GM21529 (cell line): ENCODE data around the gene POLDIP3.
"Not testable (repeated sequence)": the region's sequence is repeated elsewhere in the genome, so short reads cannot be mapped to it uniquely, and the experiment has no call there.

Source experiments
- ATAC-seq: cut with Tn5 transposase; IDR thresholded peaks from one replicate; pipeline ENCODE4 v1.9.1; 2021; ENCODE audit not compliant: unreplicated experiment

Gene POLDIP3

DNA sequence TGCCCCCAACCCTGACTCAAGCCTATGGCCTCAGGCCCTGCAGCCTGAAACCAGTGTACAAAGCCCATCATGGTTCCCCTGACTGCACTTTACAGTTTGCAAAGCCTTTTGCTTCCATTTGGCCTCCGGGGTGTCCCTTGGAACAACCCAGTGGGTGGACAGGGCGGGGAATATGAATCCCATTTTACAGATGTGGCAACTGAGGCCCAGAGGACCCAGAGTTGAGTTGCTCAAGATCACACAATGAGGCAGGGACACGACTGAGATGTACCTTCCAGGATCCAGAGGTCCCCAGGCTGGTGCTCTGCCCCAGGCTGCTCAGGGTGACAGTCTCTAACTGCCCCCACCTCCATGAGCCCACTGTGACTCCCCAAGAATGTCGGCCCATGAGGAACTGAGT, 5.4 kb upstream of the POLDIP3 start:
- ATAC-seq = no peak

DNA sequence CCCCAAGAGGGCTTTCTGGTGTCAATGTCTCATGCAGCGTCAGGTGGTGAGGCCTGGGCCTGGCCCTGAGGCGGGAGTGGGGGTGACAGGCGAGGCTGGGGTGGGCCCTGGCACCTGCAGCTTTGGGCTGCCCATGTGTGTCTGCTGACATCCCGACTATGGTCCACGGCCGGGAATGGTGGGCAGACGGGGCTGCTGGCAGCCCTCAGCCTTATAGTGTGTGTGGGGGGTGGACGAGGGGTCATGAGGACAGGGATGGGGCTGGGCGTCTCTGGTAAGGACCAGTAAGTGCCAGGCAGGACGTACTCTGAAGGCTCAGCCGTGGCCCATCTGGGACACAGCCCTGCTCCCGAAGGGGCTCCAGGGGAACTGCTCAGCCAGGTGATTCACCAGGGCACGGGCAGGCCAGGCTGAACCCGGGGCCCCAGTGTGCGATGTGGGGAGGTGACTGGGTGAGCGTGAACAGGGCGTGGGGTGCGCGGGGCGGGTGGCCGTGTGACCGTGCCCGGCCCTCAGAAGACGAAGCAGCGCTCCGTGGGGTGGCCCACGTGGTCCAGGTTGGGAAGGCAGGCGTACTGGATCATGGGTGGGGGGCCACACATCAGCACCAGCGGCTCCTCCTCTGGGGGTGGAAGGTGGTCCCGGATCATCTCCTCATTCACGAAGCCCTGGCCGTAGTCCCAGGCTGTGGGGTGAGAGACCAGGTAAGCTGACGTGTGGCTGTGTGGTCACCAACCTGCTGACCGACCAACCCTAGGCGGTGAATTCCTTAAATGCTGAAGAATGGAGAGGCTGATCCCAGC, 4.8 kb upstream of the POLDIP3 start:
- no peak for ATAC-seq

DNA sequence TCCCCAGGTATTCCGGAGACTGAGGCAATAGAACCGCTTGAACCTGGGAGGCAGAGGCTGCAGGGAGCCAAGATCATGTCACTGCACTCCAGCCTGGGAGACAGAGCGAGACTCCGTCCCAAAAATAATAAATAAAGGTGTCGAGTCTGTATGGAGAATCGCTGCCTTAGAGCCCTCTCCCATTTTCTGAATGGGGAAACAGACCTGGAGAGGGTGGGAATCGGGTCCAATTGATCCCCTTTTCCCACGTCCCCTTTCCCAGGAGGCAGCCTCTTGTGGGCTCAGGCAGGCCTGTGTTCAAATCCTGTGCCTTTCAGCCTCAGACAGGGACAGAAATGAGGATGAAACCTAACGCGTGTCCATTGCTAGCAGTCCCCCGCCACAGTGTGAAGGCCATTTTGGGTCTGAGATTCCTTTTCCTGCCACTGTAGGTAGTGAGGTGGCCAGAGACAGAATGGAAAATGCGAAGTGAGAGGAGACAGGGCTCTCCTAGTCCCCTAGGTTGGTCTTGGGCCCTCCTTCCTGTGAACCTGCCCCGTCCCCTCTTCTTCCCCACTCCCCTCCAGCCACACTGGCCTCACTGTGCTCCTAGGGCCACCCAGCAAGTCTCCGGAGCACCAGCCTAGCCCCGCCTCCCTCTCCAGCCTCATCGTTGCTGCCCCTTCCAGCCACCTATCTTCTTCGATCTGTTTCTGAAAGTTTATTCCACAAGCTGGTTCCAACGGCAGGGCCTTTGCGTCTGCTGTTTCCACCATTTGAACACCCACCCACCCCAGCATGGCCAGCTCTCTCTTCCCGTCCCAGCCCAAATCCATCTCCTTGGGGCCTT, 2.7 kb upstream of the POLDIP3 start:
- no peak for ATAC-seq

DNA sequence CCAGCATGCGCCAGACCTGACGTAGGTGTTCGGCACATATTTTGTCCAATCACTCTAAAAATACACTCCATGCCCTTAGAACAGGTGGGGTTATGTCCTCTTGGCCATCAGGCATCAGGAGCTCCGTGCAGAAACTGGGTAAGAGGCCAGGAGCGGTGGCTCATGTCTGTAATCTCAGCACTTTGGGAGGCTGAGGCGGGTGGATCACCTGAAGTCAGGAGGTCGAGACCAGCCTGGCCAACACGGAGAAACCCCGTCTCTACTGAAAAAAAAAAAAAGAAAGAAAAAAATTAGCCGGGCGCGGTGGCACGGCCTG, 1.1 kb upstream of the POLDIP3 start:
- ATAC-seq = not testable (repeated sequence)

DNA sequence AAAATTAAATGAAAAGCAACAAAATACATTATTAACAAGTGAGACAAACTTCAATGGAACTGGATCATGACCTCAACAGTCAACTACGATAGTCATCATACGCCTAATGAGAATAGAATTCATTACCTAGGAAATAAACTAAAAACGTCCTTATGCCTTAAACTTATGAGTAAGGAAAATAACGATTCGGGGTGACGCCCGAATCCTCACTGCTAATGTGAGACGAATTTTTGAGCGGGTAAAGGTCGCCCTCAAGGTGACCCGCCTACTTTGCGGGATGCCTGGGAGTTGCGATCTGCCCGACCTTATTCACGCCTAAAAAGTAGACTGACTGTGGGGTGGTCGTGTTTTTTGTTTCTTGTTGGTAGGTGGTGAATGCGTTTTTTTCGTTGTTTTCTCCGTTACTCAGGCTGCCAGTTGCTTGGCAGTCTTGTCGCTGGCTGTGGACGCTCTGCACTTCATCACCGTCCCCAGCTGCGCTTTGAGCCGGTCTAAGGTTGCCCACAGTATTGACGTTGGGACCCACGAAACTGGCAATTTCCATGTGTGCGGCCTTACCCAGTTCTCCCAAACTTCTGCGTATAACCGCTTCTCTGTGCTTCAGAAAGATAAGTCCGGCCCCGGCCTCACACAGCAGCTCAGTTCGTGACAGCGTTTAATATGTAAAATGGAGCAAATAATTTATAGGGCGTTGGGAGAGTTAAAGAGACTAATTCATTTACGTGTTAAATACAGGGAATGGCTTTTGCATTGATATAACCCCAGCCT, 593 bp upstream of the POLDIP3 start:
- peak; percentile 59 for ATAC-seq

DNA sequence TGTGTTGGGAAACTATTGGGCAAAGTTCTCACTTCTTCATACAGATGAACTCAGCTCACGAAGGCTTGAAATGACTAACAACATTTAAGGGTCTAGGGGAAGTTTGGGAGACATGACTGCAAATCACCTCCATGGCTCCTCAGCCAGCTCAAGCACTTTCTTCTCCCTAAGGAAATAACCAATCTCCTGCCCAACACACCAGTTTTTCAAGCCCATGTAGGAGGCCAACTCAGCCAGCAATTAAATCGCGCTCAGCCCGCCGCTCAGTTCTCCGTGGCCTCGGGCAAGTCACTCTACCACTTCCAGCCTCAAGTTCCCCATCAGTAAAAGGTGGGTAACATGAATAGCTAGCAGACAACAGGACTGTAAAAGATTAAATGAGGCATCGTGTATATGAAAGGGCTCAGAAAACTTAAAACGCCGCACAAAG, 796 bp downstream of the POLDIP3 start:
- ATAC-seq = no peak

DNA sequence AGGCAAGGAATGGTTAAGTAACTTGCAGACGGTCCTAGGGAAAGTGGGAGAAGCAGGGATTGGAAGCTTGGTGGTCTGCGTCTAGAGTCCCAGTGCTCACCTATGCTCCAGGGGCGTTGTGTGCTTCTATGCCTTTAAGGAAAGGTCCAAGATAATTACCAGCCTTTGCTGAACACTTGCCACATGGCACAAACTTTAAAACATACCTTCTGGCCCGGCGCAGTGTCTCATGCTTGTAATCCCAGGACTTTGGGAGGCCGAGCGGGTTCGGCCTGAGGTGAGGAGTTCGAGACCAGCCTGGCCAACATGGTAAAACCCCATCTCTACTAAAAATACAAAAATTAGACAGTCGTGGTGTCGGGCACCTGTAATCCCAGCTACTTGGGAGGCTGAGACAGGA, 2.3 kb downstream of the POLDIP3 start:
- ATAC-seq = no peak

DNA sequence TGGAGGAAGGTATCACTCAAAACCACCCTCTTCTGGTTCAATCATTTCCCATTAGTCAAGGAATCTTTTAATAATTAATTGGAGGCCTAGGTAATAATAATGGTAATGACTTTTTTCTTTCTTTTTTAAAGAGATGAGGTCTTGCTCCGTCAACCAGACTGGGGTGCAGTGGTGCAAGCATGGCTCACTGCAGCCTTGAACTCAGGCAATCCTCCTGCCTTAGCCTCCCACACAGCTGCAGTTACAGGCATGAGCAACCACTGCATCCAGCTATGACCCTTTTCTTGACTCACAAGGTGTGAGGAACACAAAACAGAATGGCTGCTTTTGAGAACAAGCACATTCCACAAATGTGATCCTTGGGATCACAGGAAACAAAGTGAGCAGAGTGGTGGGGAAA, 3.6 kb downstream of the POLDIP3 start:
- no peak for ATAC-seq

DNA sequence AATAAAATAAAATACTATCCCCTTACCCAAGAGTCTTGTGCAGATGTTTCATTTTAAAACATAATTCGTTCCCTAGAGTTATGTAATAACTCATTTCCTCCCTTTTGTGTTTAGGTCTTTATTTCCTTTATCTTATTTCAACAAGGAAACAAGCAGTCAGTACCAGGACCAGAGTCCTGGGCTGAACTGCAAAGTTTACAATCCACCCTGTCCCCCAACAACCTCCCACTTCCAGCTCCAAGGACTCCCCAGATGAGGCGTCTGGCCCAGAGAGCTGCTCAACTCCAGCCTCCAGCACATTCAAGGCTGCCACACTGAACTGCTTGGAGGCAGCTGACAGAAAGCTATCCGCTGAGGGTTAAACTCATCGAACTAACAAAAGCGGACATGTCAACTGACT, 4.5 kb downstream of the POLDIP3 start:
- no peak for ATAC-seq

DNA sequence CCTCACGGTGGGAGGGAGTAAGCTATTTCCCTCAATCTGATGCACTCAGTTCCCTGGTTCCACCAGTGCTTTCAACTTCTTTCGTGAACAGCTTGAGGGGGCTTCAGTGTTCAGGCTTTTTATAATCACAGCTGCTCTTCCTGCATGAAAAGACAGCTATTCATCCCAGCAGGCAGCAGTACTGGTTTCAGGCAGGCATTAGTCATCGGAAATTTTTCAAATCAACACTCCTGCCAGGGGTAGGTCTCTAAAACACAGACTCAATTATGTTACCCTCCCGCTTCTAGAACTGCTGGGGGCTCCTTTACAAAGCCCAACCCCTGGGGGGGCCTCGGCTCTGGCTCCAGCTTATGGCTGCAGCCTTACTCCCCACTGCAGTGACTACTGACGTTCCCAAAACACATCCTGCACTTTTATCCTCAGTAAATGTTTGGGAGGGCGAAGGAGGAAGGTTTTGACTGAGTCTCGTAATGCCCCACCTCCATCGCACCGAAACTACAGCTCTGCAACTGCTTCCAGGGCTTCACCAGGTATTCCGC, 5.8 kb downstream of the POLDIP3 start:
- no peak for ATAC-seq

DNA sequence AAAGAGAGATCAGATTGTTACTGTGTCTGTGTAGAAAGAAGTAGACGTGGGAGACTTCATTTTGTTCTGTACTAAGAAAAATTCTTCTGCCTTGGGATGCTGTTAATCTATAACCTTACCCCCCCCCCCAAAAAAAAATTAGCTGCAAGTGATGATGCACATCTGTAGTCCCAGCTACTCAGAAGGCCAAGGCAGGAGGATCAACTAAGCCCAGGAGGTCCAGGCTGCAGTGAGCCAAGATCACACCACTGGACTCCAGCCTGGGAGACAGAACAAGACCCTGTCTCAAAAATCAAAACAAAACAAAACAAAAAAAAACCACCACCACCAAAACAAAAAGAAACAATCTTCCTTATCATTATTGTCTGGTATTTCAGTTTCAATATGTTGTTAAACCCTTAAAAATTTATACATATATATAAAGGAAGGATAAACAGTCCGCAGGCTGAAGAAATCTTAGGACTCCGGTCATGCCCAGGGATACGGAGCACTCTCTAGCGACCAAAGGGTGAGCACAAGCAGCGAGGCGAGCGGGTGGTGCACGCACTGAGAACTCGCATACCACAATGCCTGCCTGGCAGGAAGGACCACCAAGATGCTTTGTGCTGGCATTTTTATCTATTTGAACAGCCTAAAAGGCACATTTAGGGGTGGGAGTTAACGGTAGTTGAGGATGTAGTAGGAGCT, 6.4 kb downstream of the POLDIP3 start:
- ATAC-seq = no peak

DNA sequence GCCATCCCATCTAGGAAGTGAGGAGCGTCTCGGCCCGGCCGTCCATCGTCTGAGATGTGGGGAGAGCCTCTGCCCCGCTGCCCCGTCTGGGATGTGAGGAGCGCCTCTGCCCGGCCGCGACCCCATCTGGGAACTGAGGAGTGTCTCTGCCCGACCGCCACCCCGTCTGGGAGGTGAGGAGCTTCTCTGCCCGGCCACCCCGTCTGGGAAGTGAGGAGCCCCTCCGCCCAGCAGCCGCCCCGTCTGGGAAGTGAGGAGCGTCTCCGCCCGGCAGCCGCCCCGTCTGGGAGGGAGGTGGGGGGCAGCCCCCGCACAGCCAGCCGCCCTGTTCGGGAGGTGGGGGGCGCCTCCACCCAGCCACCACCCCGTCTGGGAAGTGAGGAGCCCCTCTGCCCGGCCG, 7.0 kb downstream of the POLDIP3 start:
- not testable (repeated sequence) for ATAC-seq

DNA sequence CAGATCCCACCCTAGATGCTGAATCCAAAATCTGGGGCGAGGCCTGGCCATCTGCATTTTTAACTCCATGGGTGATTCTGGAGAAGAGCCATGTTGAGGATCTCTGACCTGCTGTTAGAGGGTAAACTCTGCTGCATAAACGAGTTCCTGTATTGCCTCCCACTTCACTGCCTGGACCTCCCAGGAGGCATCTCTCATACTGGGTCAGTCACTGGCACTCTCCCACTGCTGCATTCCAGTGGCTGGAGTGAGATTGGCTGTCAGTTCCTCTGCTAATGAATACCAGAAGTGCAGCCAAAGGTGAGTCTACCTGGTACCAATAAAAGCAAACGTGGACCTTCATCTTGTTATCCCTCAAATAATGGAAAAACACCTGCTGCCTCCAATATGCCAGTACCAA, 10.3 kb downstream of the POLDIP3 start:
- no peak for ATAC-seq

DNA sequence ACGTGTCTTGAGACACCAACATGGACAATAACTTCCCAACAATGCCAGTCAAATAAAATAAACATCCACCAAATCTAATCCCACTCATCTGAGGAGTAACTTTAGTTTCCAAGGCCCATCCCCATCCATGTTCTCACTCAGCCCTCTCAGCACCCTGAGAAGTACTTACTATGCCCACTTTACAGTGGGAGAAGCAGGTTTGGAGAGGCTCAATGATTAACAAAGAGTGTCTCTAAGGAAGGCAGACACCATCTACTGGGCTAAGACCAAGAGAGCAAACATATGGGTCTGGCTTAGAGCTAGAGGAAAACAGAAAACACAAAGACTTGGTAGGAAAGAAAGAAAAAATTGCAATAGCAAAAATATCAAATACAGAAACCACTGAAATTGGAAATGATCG, 11.3 kb downstream of the POLDIP3 start:
- no peak for ATAC-seq

DNA sequence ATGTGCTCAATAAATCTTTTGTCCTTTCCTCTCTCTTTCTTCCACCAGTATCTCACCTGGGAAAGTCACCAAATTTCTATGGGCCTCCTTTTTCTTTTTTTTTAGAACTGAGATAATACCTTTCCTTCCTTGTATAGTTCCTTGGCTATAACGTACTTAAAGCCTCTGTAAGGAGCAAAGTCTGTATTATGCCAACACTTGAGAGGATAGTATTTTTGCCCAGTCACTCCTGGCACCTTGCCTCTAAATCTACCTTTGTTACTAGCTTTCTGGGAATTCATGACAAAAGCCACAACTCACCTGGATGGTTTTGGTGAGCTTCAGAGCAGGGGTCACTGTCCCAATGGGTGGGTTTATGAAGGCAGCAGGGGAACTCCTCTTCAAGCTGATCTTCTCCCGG, 12.2 kb downstream of the POLDIP3 start:
- ATAC-seq = no peak

DNA sequence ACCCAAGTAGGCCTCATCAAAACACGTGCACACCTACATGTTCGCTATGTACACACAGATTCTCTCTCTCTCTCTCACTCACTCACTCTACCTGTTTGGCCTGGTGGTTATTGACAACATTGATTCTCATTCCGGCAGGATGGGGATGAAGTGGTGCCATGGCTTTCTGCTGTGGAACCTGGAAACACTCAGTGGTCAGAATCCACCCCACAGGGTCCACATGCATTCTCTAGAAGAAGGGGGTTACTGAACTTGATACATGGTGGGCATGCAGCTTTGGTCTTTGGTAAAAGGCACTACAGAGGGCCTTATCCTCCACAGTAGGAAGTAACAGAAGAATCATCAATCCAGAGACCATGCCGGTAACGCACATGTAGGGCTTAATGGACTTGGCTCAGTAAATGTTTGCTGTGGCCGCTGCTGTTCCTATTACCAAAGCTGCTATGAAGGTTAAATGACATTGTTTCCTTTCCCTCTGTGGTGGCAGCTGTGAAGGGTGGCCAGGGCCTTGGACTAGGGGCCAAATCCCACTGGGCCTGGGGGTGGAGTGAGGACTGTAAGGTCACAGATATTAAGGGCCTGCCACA, 12.7 kb downstream of the POLDIP3 start:
- ATAC-seq = no peak

DNA sequence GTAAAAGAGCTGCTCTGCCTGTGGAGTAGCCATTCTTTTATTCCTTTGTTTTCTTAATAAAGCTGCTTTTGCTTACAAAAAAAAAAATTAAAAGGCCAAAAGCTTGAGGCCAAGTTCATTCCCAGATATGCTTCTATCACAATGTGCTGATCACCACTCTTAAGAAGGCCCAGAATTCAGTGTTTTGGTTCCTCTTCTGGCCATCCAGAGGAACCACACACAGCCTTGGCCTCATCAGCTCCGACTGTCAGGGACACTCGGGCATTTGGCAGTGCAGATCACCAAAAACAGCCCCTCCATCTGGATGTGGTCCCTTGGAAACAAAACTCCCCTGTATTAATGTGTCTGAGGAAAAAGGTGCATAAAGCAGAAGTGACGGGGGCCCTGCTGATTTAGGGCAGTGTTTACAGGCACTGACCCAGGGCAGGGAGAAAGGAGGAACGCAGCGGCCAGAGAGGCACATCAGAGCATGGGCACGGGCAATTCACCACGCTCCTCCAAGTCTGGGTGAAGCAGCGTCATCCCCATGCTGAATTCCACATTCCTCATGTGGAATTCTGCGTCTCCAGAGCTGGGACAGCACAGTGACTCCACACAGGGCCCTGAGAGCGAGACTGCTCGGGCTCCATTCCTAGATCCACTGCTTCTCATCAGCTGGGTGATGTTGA, 17.7 kb downstream of the POLDIP3 start:
- ATAC-seq = no peak

DNA sequence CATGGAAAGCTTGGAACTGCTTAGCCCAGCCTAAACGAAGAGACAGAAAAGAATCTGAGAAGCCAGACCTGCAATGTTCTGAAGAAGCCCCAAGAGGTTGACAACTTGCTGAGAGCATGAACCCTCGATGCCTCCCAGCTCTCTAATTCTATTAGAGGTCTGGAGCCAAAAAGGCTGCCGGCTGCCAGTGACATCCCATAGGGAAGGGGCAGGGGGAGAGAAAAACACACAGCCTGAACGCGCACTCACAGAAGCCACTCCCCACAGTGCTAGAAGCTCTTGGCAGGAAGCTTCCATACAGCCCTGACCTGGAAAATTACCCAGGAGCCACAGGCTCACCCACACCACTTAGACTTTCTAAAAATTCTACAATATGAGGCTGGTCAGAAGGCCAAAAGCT, 18.3 kb downstream of the POLDIP3 start:
- no peak for ATAC-seq

DNA sequence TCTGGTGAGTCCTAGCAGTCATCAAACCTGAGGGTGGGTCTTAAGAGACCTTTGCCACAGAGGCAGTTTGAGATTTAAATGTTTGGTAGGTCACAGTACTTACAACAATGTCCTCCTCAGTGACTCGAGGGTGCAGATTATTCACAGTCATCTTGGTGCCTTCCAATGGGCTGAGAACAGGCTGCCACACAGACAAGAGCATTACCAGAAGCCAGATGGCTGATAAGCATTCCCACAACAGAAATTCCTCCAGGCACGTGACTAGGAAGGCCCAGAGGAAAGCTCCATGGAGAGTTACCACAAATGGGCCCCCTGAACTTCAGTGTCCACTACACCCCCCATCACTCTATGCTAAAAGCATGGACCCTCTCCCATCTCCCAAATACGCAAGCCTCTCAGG, 19.2 kb downstream of the POLDIP3 start:
- ATAC-seq = no peak

DNA sequence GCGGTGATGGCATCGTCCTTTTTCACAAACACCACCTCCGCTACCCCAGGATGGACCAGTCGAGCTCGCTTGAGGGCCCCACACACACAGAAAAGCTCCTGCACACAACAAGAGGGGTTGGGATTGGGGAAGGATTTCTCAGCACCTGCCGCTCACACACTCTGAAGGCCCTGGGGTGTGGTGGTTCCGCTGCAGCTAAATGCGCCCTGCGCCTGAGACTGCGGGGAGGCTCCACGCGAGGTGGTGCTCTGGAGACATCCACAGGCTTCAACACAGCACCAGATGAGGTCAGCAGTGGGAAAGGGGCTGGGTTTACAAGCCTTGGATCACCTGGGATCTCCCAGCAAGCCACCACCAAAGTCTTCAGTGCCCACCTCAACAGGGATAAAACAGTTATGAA, 22.7 kb downstream of the POLDIP3 start:
- ATAC-seq = no peak
